ENCODE measurements around the gene ACKR3.
A peak's percentile ranks its signal among the peaks of the same experiment; 100 is the strongest.

The ACKR3 gene

GRCh38 chr2:236588932-236589592 is 19.4 kb downstream of the ACKR3 start:
- no peak for DNase-seq

- no peak for DNase-seq
Observed at GRCh38 chr2:236590846-236591245, 21.2 kb downstream of the ACKR3 start.

GRCh38 chr2:236592821-236593220 is 23.2 kb downstream of the ACKR3 start:
- DNase-seq: peak; percentile 55

- no peak for DNase-seq
Observed at GRCh38 chr2:236593531-236593930, 23.9 kb downstream of the ACKR3 start.

GRCh38 chr2:236593956-236594355 is 24.3 kb downstream of the ACKR3 start:
- DNase-seq: no peak

GRCh38 chr2:236597629-236598028 is 28.0 kb downstream of the ACKR3 start:
- no peak for DNase-seq

GRCh38 chr2:236599059-236599458 is 29.4 kb downstream of the ACKR3 start:
- DNase-seq: no peak

GRCh38 chr2:236600158-236600557 is 30.5 kb downstream of the ACKR3 start:
- DNase-seq: no peak

- peak; percentile 90 for DNase-seq
Observed at GRCh38 chr2:236600892-236601291, 31.3 kb downstream of the ACKR3 start.

- no peak for DNase-seq
Observed at GRCh38 chr2:236601316-236602202, 31.9 kb downstream of the ACKR3 start.

GRCh38 chr2:236602678-236603077 is 33.1 kb downstream of the ACKR3 start:
- DNase-seq: no peak

- DNase-seq: no peak
Observed at GRCh38 chr2:236603361-236604015, 33.9 kb downstream of the ACKR3 start.

GRCh38 chr2:236604575-236605344 is 35.1 kb downstream of the ACKR3 start:
- DNase-seq: no peak

GRCh38 chr2:236605345-236605734 is 35.7 kb downstream of the ACKR3 start:
- no peak for DNase-seq

GRCh38 chr2:236606023-236606422 is 36.4 kb downstream of the ACKR3 start:
- DNase-seq: no peak

- no peak for DNase-seq
Observed at GRCh38 chr2:236607471-236608187, 38.0 kb downstream of the ACKR3 start.

- DNase-seq: no peak
Observed at GRCh38 chr2:236608188-236608525, 38.5 kb downstream of the ACKR3 start.

- no peak for DNase-seq
Observed at GRCh38 chr2:236608710-236609109, 39.1 kb downstream of the ACKR3 start.

- no peak for DNase-seq
Observed at GRCh38 chr2:236610991-236611821, 41.6 kb downstream of the ACKR3 start.

GRCh38 chr2:236612737-236613136 is 43.1 kb downstream of the ACKR3 start:
- DNase-seq: no peak

- DNase-seq: no peak
Observed at GRCh38 chr2:236613612-236614011, 44.0 kb downstream of the ACKR3 start.

- no peak for DNase-seq
Observed at GRCh38 chr2:236614551-236614950, 44.9 kb downstream of the ACKR3 start.

All from NCI-H748 treated with DMSO at 0.1 percent for 48 hours (cell line).